Neural cell (in vitro differentiated cells): ENCODE results near the gene DDA1. TPM values are rescaled to one million over a fixed set of nuclear protein-coding genes. Genes with fewer than 3 reads are reported as not detected.

Source experiments
- H2AFZ ChIP-seq: fragments of 200-600, 300-800 bp; sonication (generic), shearing (Covaris generic); 2 replicates; pipeline ENCODE4 v1.6.0; 2014; ENCODE audit warnings: low read depth, mild to moderate bottlenecking, antibody characterized with exemption, low read length, moderate library complexity
- H3F3A ChIP-seq: fragments of 200-600 bp; shearing (Covaris generic); 2 replicates; pipeline ENCODE4 v1.6.1; 2016; ENCODE audit warnings: mild to moderate bottlenecking, moderate library complexity, mixed read lengths, antibody characterized with exemption, low read length; ENCODE audit not compliant: insufficient read depth, poor library complexity, severe bottlenecking
- H3K27ac ChIP-seq: fragments of 200-600, 300-800 bp; sonication (generic), shearing (Covaris generic); 2 replicates; pipeline ENCODE4 v1.5.1; 2014; ENCODE audit warnings: mild to moderate bottlenecking, low read length, moderate library complexity
- H3K27me3 ChIP-seq: fragments of 300-800, 200-600 bp; sonication (generic), shearing (Covaris generic); 2 replicates; pipeline ENCODE4 v1.6.0; 2014; ENCODE audit warnings: mild to moderate bottlenecking, low read depth, low read length, moderate library complexity; ENCODE audit not compliant: insufficient read depth
- H3K36me3 ChIP-seq: fragments of 300-800, 200-600 bp; sonication (generic), shearing (Covaris generic); 2 replicates; pipeline ENCODE4 v1.5.1; 2014; ENCODE audit warnings: mild to moderate bottlenecking, antibody characterized with exemption, low read length, moderate library complexity; ENCODE audit not compliant: insufficient read depth
- H3K4me2 ChIP-seq: fragments of 300-800, 200-600 bp; sonication (generic), shearing (Covaris generic); 2 replicates; pipeline ENCODE4 v1.6.0; 2014; ENCODE audit warnings: mild to moderate bottlenecking, low read length
- H3K4me3 ChIP-seq: fragments of 300-800, 200-600 bp; sonication (generic), shearing (Covaris generic); 2 replicates; pipeline ENCODE4 v1.5.1; 2014; ENCODE audit warnings: mild to moderate bottlenecking, low read length, moderate library complexity
- H3K79me2 ChIP-seq: fragments of 200-600 bp; shearing (Covaris generic); replicated peaks from 2 replicates; pipeline ENCODE4 v1.6.0; 2014; ENCODE audit warnings: mild to moderate bottlenecking, low read length, moderate library complexity; ENCODE audit not compliant: insufficient read depth
- H3K9ac ChIP-seq: fragments of 300-800, 200-600 bp; sonication (generic), shearing (Covaris generic); 2 replicates; pipeline ENCODE4 v1.6.1; 2016; ENCODE audit warnings: mild to moderate bottlenecking, low read length, mixed read lengths
- H3K9me2 ChIP-seq: fragments of 200-600 bp; shearing (Covaris generic); 2 replicates; pipeline ENCODE4 v1.6.1; 2016; ENCODE audit warnings: mild to moderate bottlenecking, low read length, mixed read lengths; ENCODE audit not compliant: insufficient read depth
- H3K9me3 ChIP-seq: fragments of 200-600, 300-800 bp; sonication (generic), shearing (Covaris generic); 2 replicates; pipeline ENCODE4 v1.6.1; 2016; ENCODE audit warnings: mild to moderate bottlenecking, mixed run types, low read length, moderate library complexity, mixed read lengths
- H4K20me1 ChIP-seq: fragments of 200-600 bp; shearing (Covaris generic); 2 replicates; pipeline ENCODE4 v1.6.1; 2016; ENCODE audit warnings: mild to moderate bottlenecking, mixed run types; ENCODE audit not compliant: insufficient read depth
- EP300 ChIP-seq: fragments of 450-650 bp; conservative IDR thresholded peaks from 2 replicates; pipeline ENCODE4 v1.6.1; 2014; ENCODE audit warnings: antibody characterized with exemption, mild to moderate bottlenecking, moderate library complexity; ENCODE audit not compliant: poor library complexity, severe bottlenecking
- EZH2 ChIP-seq: fragments of 200-600, 300-800 bp; shearing (Covaris generic), sonication (generic); IDR thresholded peaks from 2 replicates; pipeline ENCODE4 v1.6.1; 2014; ENCODE audit warnings: antibody characterized with exemption, low read length, borderline replicate concordance, mild to moderate bottlenecking; ENCODE audit not compliant: insufficient read depth, poor library complexity, severe bottlenecking
- MXI1 ChIP-seq: fragments of 450-650 bp; conservative IDR thresholded peaks from 2 replicates; pipeline ENCODE4 v1.6.1; 2014; ENCODE audit warnings: antibody characterized with exemption, mild to moderate bottlenecking; ENCODE audit not compliant: poor library complexity, severe bottlenecking
- POLR2AphosphoS5 ChIP-seq: IDR thresholded peaks from 2 replicates; pipeline ENCODE4 v1.6.1; 2012
- RAD21 ChIP-seq: fragments of 450-650 bp; conservative IDR thresholded peaks from 2 replicates; pipeline ENCODE4 v1.6.1; 2014; ENCODE audit warnings: antibody characterized with exemption, mild to moderate bottlenecking, moderate library complexity
- SMC3 ChIP-seq: fragments of 450-650 bp; conservative IDR thresholded peaks from 2 replicates; pipeline ENCODE4 v1.6.1; 2014; ENCODE audit warnings: antibody characterized with exemption, mild to moderate bottlenecking, moderate library complexity; ENCODE audit not compliant: poor library complexity
- TAF1 ChIP-seq: IDR thresholded peaks from 2 replicates; pipeline ENCODE4 v1.6.1; 2012; ENCODE audit warnings: low read depth
- polyA plus RNA-seq: library from polyadenylated mRNA; depleted of rRNA; stranded (reverse); fragments of >200 nt; gene quantifications from 2 replicates; pipeline ENCODE4 v1.2.3, GENCODE V29; 2014
- TF ChIP-seq, protein P1 (sequence below): fragments of 450-650 bp; IDR thresholded peaks from 2 replicates; pipeline ENCODE4 v1.5.1; 2014; ENCODE audit warnings: antibody characterized with exemption, mild to moderate bottlenecking, moderate library complexity; ENCODE audit not compliant: poor library complexity, severe bottlenecking
- TF ChIP-seq, protein P2 (sequence below): IDR thresholded peaks from 2 replicates; pipeline ENCODE4 v1.6.1; 2012; ENCODE audit warnings: borderline replicate concordance

Gene DDA1
- polyA plus RNA-seq, 1 donor from 2014 or later, result 25.4 TPM

DNA sequence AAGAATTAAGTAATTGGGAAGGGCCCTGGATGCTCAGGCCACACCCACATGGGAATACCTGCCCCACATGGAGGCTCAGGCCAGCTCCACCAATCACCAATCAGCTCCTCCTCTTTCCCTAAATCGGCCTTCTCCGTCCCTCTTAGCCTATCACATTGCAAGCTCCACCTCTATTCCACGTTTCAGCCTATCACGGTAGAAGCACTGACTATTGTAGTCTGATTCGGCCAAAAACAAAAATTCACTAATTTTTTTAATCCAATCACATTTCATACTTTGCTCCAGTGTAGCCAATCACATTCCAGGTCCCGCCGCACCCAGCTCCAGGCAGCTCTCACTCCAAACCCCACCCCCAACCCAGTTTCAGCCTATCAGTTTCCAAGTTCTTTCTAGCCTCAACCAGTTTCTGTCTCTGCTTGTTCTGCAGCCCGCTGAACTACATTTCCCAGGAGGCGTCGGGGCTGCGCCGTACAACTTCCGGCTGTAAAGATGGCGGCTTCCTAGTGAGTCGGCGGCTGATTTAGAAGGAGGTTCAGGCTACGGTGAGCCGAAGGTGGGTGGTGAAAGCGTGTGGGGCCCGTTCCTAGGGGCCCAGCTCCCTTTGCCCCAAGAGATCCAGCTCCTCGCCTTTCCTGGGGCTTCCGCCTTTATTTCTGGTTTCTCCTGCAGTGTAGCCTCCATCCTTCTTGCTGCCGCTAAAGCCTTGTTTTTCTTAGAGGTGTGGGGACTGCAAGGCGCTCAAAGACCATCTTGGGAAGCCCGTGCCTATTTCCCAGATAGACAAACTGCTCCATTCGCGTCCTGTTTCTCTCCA is 42.2 kb upstream of the DDA1 start, which contains the start of gene BABAM1:
Gene BABAM1, plus strand, starts transcription at position 469 of the 814 bp plus-strand sequence. CDS start 1,364 bp downstream, outside the sequence.
- Histone ChIP-seq H3F3A (no peaks in the 10 kb centered on the region), H4K20me1 (no peaks in the 10 kb centered on the region), H3K27ac (peak within 1 kb of the TSS; percentile 67), H3K9me3 (no peaks in the 10 kb centered on the region), H3K9ac (peak within 1 kb of the TSS; percentile 72), H3K4me3 (peak within 1 kb of the TSS; percentile 72), H3K79me2 (peaks cover 9% of the 10 kb centered on the region), H2AFZ (peak within 1 kb of the TSS; percentile 37), H3K36me3 (no peaks in the 10 kb centered on the region), H3K4me2 (peak within 1 kb of the TSS; percentile 35), H3K9me2 (no peaks in the 10 kb centered on the region), H3K27me3 (no peaks in the 10 kb centered on the region)
- TF ChIP-seq EP300 (no peak), POLR2AphosphoS5 (peak; percentile 85), EZH2 (no peak), SMC3 (peak; percentile 58), MXI1 (peak; percentile 94), TAF1 (peak; percentile 88), RAD21 (peak; percentile 50)
- TF ChIP-seq, protein P1, sequence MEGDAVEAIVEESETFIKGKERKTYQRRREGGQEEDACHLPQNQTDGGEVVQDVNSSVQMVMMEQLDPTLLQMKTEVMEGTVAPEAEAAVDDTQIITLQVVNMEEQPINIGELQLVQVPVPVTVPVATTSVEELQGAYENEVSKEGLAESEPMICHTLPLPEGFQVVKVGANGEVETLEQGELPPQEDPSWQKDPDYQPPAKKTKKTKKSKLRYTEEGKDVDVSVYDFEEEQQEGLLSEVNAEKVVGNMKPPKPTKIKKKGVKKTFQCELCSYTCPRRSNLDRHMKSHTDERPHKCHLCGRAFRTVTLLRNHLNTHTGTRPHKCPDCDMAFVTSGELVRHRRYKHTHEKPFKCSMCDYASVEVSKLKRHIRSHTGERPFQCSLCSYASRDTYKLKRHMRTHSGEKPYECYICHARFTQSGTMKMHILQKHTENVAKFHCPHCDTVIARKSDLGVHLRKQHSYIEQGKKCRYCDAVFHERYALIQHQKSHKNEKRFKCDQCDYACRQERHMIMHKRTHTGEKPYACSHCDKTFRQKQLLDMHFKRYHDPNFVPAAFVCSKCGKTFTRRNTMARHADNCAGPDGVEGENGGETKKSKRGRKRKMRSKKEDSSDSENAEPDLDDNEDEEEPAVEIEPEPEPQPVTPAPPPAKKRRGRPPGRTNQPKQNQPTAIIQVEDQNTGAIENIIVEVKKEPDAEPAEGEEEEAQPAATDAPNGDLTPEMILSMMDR, result no peak
- TF ChIP-seq, protein P2, sequence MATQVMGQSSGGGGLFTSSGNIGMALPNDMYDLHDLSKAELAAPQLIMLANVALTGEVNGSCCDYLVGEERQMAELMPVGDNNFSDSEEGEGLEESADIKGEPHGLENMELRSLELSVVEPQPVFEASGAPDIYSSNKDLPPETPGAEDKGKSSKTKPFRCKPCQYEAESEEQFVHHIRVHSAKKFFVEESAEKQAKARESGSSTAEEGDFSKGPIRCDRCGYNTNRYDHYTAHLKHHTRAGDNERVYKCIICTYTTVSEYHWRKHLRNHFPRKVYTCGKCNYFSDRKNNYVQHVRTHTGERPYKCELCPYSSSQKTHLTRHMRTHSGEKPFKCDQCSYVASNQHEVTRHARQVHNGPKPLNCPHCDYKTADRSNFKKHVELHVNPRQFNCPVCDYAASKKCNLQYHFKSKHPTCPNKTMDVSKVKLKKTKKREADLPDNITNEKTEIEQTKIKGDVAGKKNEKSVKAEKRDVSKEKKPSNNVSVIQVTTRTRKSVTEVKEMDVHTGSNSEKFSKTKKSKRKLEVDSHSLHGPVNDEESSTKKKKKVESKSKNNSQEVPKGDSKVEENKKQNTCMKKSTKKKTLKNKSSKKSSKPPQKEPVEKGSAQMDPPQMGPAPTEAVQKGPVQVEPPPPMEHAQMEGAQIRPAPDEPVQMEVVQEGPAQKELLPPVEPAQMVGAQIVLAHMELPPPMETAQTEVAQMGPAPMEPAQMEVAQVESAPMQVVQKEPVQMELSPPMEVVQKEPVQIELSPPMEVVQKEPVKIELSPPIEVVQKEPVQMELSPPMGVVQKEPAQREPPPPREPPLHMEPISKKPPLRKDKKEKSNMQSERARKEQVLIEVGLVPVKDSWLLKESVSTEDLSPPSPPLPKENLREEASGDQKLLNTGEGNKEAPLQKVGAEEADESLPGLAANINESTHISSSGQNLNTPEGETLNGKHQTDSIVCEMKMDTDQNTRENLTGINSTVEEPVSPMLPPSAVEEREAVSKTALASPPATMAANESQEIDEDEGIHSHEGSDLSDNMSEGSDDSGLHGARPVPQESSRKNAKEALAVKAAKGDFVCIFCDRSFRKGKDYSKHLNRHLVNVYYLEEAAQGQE, result peak; percentile 86

DNA sequence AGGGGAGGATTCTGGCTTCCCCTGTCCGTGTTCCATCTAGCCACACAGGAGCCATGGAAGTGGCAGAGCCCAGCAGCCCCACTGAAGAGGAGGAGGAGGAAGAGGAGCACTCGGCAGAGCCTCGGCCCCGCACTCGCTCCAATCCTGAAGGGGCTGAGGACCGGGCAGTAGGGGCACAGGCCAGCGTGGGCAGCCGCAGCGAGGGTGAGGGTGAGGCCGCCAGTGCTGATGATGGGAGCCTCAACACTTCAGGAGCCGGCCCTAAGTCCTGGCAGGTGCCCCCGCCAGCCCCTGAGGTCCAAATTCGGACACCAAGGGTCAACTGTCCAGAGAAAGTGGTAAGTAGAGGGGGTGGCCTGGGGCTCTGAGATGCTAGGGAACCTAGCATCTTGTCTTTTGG is 40.6 kb upstream of the DDA1 start:
- H3K9ac ChIP-seq, result no peak overlapping the region

More for the DNA sequence above, 40.6 kb upstream of the DDA1 start:
- Histone ChIP-seq H4K20me1 (no peaks in the 10 kb centered on the region), H2AFZ (no peak overlapping the region), H3K36me3 (no peaks in the 10 kb centered on the region), H3K27ac (no peak overlapping the region), H3K9me2 (no peaks in the 10 kb centered on the region), H3K9me3 (no peaks in the 10 kb centered on the region), H3F3A (no peaks in the 10 kb centered on the region), H3K4me3 (no peak overlapping the region), H3K4me2 (no peak overlapping the region), H3K79me2 (peaks cover 9% of the 10 kb centered on the region), H3K27me3 (no peaks in the 10 kb centered on the region)
- TF ChIP-seq MXI1, result no peak
- TF ChIP-seq SMC3, result no peak
- TF ChIP-seq, protein P2, result no peak
- TF ChIP-seq, protein P1, result no peak
- TF ChIP-seq EP300, result no peak
- no peak for TF ChIP-seq EZH2
- no peak for TF ChIP-seq TAF1
- no peak for TF ChIP-seq RAD21
